Measurements from ENCODE around the gene JMJD6.

DNA sequence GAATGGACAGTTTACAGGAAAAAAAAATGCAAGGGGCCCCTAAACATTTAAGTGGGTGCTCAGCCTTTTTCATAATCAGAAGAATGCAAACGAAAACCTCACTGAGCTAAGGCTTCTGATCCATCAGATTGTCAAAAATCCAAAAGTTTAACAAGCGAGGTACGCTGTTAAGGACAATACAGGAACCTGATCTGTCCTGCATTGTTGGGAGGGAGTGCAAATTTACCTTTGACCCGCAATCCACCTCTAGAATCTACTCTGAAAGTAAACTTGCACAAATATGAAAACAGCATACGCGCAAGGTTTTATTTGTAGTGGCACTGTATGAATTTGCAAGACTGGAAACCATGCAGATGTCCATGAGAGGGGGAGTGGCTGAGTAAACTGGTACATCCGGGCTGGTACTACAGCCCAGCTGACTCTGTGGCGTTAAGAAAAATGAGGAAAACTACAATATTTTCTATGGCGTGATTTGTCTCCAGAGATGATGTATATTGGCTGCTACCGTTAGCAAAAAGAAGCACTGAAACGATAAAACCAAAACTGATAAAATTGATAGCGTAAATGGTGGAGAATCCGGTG is 54.0 kb downstream of the JMJD6 start:
- TF ChIP-seq EZH2 (IDR thresholded peaks at IDR 0.05) (no peak), CTCF (IDR thresholded peaks at IDR 0.05 in 2 of 3, conservative IDR thresholded peaks at IDR 0.05 in 1 of 3; ENCODE audit: borderline replicate concordance in 1 of 3, insufficient read depth in 1 of 3, low read depth in 2 of 3, low read length in 2 of 3) (no peak)
